ENCODE results near the gene NUP37.

DNA sequence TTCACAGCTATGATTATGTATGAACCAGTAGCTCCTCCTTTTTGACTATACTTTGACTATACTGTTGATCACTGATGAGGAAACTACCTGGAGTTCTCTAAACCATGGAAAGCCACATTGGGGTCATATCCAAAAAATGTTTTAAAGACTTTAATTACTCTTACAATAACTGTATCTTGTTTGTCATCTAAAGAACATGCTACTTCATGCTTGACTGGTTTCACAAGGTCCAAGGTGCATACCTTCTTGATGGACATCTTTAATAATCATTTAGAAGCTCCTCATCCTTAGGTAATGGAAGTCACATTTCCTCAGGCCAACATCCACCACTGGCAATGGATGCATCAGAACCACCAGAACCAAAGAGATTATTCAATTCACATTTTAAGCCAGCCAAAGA, 88.1 kb downstream of the NUP37 start:
- TF ChIP-seq, protein P1, sequence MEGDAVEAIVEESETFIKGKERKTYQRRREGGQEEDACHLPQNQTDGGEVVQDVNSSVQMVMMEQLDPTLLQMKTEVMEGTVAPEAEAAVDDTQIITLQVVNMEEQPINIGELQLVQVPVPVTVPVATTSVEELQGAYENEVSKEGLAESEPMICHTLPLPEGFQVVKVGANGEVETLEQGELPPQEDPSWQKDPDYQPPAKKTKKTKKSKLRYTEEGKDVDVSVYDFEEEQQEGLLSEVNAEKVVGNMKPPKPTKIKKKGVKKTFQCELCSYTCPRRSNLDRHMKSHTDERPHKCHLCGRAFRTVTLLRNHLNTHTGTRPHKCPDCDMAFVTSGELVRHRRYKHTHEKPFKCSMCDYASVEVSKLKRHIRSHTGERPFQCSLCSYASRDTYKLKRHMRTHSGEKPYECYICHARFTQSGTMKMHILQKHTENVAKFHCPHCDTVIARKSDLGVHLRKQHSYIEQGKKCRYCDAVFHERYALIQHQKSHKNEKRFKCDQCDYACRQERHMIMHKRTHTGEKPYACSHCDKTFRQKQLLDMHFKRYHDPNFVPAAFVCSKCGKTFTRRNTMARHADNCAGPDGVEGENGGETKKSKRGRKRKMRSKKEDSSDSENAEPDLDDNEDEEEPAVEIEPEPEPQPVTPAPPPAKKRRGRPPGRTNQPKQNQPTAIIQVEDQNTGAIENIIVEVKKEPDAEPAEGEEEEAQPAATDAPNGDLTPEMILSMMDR (IDR thresholded peaks at IDR 0.05): no peak
- TF ChIP-seq EZH2 (IDR thresholded peaks at IDR 0.05) (no peak), EZH2phosphoT487 (IDR thresholded peaks at IDR 0.05) (no peak)

All from neural progenitor cell (in vitro differentiated cells).